ENCODE data around the gene KIF26A. TPM values are rescaled to one million over a fixed set of nuclear protein-coding genes. Genes with fewer than 3 reads are reported as not detected.
"Not testable (repeated sequence)": the region's sequence is repeated elsewhere in the genome, so short reads cannot be mapped to it uniquely, and the experiment has no call there.

KIF26A gene
- total and polyA plus RNA-seq, 10 donors: 0.72 to 21.9 (median 9.2) TPM

GRCh38 chr14:104206281-104206904 lies 68.0 kb downstream of the KIF26A start:
- Histone ChIP-seq H3K27me3 (replicated peaks in 1 of 7) (peaks cover 0 to 35% (median 0%) of the 10 kb centered on the region in 7 donors), H3K27ac (no peak overlapping the region), H3K4me3 (no peak overlapping the region), H3K36me3 (no peaks in the 10 kb centered on the region), H3K9me3 (no peaks in the 10 kb centered on the region), H3K4me1 (peaks cover 0 to 6% (median 0%) of the 10 kb centered on the region in 6 donors)
- no peak for DNase-seq
- WGBS, 5 donors: 47 to 74% (median 54%) methylated on average over 10 to 15 of the region's 15 CpGs
- TF ChIP-seq POLR2A (IDR thresholded peaks at IDR 0.05) (no peak), POLR2AphosphoS5 (IDR thresholded peaks at IDR 0.05) (no peak), CTCF (IDR thresholded peaks at IDR 0.05 in 8 of 11, conservative IDR thresholded peaks at IDR 0.05 in 3 of 11) (no peak)
- intact Hi-C loops (cut with DNase I; ENCODE audit: low total_unique reads): no loop called here

- WGBS, 5 donors: 84 to 90% (median 89%) methylated on average over 17 to 22 of the region's 22 CpGs
- no peaks in the 10 kb centered on the region for H3K9me3 ChIP-seq
- no peaks in the 10 kb centered on the region for H3K36me3 ChIP-seq
- H3K27ac ChIP-seq: no peak overlapping the region
- no peak overlapping the region for H3K4me3 ChIP-seq
- TF ChIP-seq POLR2AphosphoS5 (IDR thresholded peaks at IDR 0.05): no peak
- TF ChIP-seq CTCF (IDR thresholded peaks at IDR 0.05 in 8 of 11, conservative IDR thresholded peaks at IDR 0.05 in 3 of 11): no peak
- no peak for TF ChIP-seq POLR2A (IDR thresholded peaks at IDR 0.05)
- peaks cover 0 to under 1% (median 0%) of the 10 kb centered on the region in 6 donors for H3K4me1 ChIP-seq
- DNase-seq: no peak
- intact Hi-C loops (cut with DNase I; ENCODE audit: low total_unique reads): no loop called here
- peaks cover 0 to 31% (median 0%) of the 10 kb centered on the region in 7 donors for H3K27me3 ChIP-seq (replicated peaks in 1 of 7)
These were observed 69.0 kb downstream of the KIF26A start for GRCh38 chr14:104207142-104208014.

GRCh38 chr14:104208015-104208295 lies 69.6 kb downstream of the KIF26A start:
- H3K27me3 ChIP-seq (replicated peaks in 1 of 7): peaks cover 0 to 31% (median 0%) of the 10 kb centered on the region in 7 donors
- H3K27ac ChIP-seq; intact Hi-C loops (cut with DNase I; ENCODE audit: low total_unique reads); H3K36me3 ChIP-seq; H3K9me3 ChIP-seq; DNase-seq; H3K4me1 ChIP-seq; H3K4me3 ChIP-seq: not testable (repeated sequence)
- 60 to 94% (median 87%) methylated on average over 3 to 13 of the region's 13 CpGs for WGBS, 5 donors

GRCh38 chr14:104208331-104208730 lies 69.9 kb downstream of the KIF26A start:
- H3K4me3 ChIP-seq; H3K36me3 ChIP-seq; DNase-seq; intact Hi-C loops (cut with DNase I; ENCODE audit: low total_unique reads); H3K9me3 ChIP-seq; H3K27ac ChIP-seq; H3K4me1 ChIP-seq: not testable (repeated sequence)
- 93 to 97% (median 96%) methylated on average over 11 to 21 of the region's 21 CpGs for WGBS, 5 donors
- peaks cover 0 to 32% (median 0%) of the 10 kb centered on the region in 7 donors for H3K27me3 ChIP-seq (replicated peaks in 1 of 7)

- H3K4me1 ChIP-seq; H3K9me3 ChIP-seq; intact Hi-C loops (cut with DNase I; ENCODE audit: low total_unique reads); H3K4me3 ChIP-seq; H3K27ac ChIP-seq; H3K36me3 ChIP-seq: not testable (repeated sequence)
- peak; percentile 12 for DNase-seq
- WGBS, 5 donors: 83 to 94% (median 89%) methylated on average over 2 to 15 of the region's 15 CpGs; no CpG with 5 or more reads in 1 of the 5 donors
- peaks cover 0 to 37% (median 0%) of the 10 kb centered on the region in 7 donors for H3K27me3 ChIP-seq (replicated peaks in 1 of 7)
These were observed 70.7 kb downstream of the KIF26A start for GRCh38 chr14:104209071-104209470.
